NB4 (cell line): ENCODE measurements around the gene PDXK.

ENCODE experiments used
- DNase-seq: peaks from one replicate; pipeline ENCODE4 v3.0.0; 2010; ENCODE audit warnings: low read depth
- H3K4me3 ChIP-seq: one replicate; pipeline ENCODE4 v1.5.1; 2011; ENCODE audit warnings: mild to moderate bottlenecking, low read depth, low read length, moderate library complexity
- MYC ChIP-seq: IDR thresholded peaks from 2 replicates; pipeline ENCODE4 v1.6.1; 2011; ENCODE audit warnings: low read depth, low read length
- POLR2A ChIP-seq: IDR thresholded peaks from 2 replicates; pipeline ENCODE4 v1.6.1; 2011; ENCODE audit warnings: mild to moderate bottlenecking; ENCODE audit not compliant: insufficient read length; ENCODE audit errors: extremely low read depth
- TF ChIP-seq, protein P1 (sequence below): IDR thresholded peaks from one replicate; pipeline ENCODE4 v1.5.1; 2012; ENCODE audit warnings: low read depth, low read length
- TF ChIP-seq, protein P2 (sequence below): IDR thresholded peaks from 2 replicates; pipeline ENCODE4 v1.6.1; 2011; ENCODE audit warnings: low read depth, low read length

Gene PDXK

DNA sequence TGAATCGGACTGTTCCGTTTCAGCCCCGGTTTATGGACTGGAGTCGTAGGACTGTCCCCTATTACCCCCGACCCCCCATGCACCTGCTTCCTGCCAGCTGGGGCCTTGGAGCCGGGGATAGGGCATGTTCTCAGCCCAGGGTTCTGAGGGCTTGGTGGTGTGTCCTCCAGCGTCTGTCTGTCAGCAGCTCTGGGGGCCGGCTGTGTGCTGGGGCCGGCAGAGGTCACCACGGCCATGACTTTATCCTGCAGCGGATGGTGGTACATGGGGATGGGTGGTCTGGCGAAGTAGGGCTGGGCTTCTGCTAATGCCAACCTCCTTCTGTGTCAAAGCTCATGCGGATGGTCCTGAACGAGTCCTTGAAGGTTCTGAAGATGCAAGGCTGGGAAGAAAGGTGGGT lies 75.9 kb downstream of the PDXK start:
- no peak overlapping the region for H3K4me3 ChIP-seq
- no peak for DNase-seq
- no peak for TF ChIP-seq POLR2A
- TF ChIP-seq, protein P1, sequence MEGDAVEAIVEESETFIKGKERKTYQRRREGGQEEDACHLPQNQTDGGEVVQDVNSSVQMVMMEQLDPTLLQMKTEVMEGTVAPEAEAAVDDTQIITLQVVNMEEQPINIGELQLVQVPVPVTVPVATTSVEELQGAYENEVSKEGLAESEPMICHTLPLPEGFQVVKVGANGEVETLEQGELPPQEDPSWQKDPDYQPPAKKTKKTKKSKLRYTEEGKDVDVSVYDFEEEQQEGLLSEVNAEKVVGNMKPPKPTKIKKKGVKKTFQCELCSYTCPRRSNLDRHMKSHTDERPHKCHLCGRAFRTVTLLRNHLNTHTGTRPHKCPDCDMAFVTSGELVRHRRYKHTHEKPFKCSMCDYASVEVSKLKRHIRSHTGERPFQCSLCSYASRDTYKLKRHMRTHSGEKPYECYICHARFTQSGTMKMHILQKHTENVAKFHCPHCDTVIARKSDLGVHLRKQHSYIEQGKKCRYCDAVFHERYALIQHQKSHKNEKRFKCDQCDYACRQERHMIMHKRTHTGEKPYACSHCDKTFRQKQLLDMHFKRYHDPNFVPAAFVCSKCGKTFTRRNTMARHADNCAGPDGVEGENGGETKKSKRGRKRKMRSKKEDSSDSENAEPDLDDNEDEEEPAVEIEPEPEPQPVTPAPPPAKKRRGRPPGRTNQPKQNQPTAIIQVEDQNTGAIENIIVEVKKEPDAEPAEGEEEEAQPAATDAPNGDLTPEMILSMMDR, result no peak
- TF ChIP-seq MYC, result no peak
- TF ChIP-seq, protein P2, sequence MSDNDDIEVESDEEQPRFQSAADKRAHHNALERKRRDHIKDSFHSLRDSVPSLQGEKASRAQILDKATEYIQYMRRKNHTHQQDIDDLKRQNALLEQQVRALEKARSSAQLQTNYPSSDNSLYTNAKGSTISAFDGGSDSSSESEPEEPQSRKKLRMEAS, result no peak

DNA sequence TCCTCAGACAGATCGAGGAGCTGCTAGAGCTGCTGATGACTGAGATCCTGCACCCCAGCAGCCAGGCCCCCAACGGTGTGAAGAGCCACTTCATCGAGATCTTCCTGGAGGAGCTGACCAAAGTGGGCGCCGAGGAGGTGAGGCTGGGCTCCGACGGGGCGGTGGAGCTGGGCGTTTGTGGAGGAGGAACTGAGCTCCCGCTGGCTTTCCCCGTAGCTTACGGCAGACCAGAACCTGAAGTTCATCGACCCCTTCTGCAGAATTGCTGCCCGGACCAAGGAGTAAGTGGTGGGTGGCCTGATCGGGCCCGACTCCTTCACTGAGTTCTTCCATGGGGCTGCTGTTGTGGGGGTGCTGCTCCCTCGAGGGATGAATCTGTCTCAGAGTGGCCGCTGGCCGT lies 78.5 kb downstream of the PDXK start:
- DNase-seq, result no peak
- TF ChIP-seq MYC (no peak), POLR2A (no peak)
- TF ChIP-seq, protein P1, result no peak
- TF ChIP-seq, protein P2, result no peak
- H3K4me3 ChIP-seq, result no peak overlapping the region

DNA sequence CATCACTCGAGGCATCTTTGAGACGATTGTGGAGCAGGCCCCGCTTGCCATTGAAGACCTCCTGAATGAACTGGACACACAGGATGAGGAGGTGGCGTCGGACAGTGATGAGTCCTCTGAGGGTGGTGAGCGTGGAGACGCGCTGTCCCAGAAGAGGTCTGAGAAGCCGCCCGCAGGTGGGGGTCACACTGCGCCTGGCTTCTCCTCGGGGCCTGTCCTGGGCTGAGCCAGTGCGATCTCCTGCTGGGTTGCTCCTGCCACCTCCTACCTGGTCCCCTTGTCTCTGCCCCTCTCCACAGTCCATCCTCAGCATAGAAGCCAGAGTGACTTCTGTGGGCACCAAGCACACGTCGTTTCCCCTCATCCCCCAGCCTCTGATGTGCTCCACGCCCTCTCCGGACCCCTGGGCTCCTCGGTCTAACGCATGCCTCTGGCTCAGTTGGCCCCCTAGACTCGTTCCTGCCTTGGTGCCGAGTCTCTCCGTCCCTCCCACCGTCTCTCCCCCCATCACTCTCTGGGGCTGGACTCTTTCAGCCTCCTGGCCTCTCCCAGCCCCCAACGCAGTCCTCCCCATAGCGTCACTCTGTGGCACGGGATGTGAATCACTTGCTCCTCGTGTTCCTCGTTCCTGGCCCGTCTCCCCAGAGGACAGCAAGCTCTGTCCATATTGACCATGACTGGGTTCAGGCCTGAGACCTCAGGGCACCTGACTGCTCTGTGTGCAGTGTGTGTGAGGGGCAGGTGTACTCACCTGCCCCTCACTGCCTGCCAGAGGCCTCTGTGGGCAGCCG lies 79.2 kb downstream of the PDXK start:
- TF ChIP-seq POLR2A (no peak), MYC (no peak)
- TF ChIP-seq, protein P2, result no peak
- TF ChIP-seq, protein P1, result no peak
- DNase-seq, result no peak
- no peak overlapping the region for H3K4me3 ChIP-seq

DNA sequence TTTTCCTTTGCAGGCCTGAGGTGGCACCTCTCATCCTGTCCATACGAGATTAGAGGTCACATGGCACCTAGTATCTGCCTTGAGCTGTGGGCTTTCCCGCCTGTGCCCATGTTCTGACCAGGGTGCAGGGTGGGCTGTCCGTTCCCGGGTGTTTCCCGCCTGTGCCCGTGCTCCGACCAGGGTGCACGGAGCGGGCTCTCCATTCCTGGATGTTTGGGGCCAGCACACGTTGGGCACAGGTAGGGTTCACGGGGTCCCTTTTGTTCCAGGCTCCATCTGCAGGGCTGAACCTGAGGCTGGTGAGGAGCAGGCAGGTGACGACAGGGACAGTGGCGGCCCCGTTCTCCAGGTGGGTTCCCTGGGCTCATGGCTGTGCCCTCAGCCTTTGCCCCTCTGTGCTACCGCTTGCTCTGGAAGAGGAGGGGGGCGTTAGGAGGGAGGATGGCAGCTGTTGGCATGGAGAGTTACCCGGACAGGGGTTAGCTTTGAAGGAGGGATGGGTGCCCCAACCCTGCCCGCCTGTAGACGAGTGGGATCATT lies 80.4 kb downstream of the PDXK start:
- no peak for DNase-seq
- TF ChIP-seq, protein P2, result no peak
- TF ChIP-seq, protein P1, result no peak
- TF ChIP-seq MYC (no peak), POLR2A (no peak)
- H3K4me3 ChIP-seq, result no peak overlapping the region

DNA sequence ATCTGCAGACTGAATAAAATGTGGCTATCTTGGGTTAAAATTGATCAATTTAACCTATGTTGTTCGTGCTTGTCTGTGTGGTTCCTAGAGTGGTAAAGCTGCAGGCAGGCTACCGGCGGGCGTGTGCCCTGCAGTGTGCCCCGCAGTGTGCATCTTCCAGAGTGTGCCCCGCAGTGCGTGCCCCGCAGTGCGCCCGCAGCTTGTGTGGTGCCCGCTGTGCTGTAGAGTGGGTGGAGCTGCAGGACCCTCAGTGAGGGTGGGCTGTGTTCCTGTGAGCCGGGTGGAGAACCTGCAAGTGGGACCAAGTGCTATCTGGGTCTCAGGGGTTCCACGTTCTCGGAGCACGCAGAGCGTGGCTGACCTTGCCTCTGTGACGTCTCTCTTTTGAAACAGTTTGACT lies 81.2 kb downstream of the PDXK start:
- DNase-seq, result no peak
- no peak overlapping the region for H3K4me3 ChIP-seq
- TF ChIP-seq, protein P2, result no peak
- TF ChIP-seq, protein P1, result no peak
- TF ChIP-seq MYC, result no peak
- no peak for TF ChIP-seq POLR2A
